Activated naive CD4-positive, alpha-beta T cell treated with anti-CD3 and anti-CD28 coated beads, Interleukin-2, amount 50 U/mL, for 16 hours (primary cell): ENCODE measurements around the gene CDS2.

Experiments
- DNase-seq: peaks from one replicate; pipeline ENCODE4 v3.0.0-alpha.2; 2020

CDS2 gene

GRCh38 chr20:5154543-5154925 is 27.7 kb downstream of the CDS2 start:
- no peak for DNase-seq

GRCh38 chr20:5155404-5155803 is 28.6 kb downstream of the CDS2 start:
- DNase-seq, result no peak

DNA sequence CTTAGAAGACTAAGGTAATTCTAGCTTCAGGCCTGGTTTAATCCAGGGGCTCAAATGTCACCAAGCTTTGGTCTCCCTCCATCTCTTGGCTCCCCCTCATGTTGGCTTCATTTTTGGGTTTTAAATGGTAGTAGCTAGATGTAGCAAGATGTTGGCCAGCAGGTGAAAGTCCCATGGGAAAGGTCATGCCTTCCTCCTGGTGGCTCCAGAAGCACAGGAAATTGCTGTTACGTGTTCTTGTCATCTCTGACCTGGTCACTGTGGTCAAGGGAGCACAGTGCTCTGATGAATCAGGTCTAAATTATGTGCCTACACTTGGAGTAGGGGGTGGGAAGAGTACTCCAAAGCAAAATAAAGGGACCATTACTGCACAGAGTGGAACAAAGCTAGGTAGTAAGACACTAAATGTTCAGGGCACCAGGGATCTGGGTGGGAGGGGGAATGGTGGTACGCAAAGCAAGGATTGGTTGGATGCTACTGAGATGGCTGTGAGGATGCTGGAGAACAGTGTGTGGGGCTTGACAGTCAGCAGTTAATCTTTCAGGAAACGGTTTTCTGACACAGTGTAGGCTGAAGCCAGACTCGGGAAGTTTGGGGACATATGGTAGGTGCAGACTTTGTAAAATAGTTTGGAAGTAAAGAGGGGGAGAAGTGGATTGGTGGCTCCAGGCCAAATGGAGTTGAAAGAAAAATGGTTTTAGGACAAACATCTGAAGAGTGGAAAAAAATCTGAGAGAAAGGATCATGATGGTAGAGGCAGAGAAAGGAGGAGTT is 30.1 kb downstream of the CDS2 start:
- DNase-seq, result no peak

GRCh38 chr20:5159928-5160327 is 33.1 kb downstream of the CDS2 start:
- DNase-seq, result no peak

DNA sequence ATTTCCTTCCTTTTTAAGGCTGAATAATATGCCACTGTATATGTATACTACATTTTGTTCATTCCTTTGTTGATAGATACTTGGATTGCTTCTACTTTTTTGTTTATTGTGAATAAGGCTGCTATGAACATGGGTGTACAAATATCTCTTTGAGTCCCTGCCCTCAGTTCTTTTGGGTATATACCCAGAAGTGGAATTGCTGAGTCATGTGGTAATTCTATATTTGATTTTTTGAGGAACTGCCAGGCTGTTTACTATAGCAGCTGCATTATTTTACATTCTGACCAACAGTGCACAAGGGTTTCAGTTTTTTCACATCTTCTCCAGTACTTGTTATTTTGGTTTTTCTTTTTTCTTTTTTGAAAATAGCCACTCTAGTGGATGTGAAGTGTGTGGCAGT is 34.1 kb downstream of the CDS2 start:
- no peak for DNase-seq

GRCh38 chr20:5161536-5162164 is 34.8 kb downstream of the CDS2 start:
- no peak for DNase-seq

GRCh38 chr20:5164645-5165625 is 38.1 kb downstream of the CDS2 start:
- DNase-seq, result no peak

DNA sequence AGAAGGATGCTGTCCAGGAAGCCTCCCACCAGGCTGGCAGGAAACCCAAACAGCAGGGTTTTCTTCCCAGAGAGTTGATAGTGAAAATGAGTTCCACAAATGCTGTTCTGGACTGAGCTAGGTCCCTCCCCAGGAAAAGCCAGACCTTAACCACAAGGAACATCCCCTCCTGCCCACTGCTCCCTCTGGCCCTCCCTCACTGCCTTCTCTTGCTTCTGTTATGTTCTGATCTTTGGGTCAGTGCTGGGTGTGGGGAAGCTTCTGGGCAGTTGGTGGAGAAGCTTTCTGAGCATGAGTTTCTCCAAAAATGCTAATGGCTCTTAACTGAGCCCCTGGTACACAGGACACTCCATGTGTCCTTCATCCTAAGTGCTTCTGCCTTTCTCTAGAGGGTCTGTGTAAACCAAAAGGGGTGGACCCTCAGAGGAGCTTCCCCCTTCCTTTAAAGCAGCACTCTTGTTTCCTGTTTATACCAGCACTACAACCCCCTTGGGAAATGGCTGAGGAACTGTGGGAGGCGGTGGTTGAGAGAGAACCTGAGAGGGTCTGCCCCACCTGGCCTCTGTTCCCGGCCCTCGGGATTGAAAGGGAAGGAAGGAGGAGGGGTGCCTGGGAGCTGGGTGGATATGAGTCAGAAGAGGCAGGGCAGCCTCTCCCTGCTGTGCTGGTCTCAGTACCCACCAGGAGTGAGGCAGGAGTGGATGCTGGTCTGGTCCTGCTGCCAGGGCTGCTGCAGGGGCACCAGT is 42.0 kb downstream of the CDS2 start:
- DNase-seq, result no peak

DNA sequence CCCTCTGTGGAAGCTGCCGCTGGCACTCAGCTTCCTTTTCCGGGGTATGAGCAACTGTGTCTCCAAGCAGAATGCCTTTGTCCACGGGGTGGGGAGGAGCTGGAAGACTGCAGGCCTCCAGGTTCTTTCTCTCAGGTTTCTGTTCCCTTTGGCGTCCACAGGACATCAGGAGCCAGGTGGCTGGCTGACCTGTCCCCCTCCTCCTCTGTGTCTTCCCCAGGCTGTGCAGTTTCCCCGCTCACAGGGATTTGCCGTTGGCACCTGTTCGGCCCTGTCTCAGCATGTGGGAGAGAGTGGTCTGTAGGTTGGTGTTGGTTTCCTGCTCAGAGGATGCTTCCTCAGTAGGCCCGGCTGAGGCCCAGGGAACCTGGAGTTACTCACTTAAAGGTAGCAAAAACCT is 43.5 kb downstream of the CDS2 start:
- no peak for DNase-seq

DNA sequence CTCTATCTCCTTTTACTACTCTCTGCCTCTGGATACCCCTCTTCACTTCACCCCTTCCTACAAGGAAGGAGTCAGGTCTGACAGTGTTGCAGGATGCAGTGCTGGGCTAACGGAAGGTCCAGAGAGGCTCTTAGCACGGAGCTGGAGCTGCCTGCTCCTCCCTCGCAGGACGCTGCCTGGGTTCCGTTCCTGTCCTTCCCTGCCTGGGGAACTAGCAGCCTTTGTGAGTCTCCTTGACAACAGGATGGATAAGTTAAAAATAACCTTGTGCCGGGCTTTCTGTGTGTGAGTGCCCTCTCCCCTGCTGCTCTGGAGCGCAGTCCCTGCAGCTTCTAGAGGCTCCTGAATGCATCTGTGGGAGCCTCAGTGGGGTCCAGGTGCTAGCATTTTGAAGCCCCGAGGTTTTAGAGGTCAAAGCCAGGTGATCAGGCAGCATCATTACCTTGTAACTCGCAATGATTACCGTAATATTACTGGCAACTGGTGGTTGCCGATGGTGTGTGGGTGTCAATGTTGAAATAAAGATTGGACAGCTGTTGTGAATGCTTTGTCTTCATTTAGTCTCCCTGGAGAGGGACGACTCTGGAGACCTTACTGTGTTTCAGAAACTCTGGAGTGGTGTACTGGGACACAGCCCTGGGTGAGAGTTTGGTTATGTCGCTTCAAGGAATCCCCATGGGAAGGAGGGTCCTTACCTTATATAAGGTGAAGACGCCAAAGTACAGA is 44.4 kb downstream of the CDS2 start:
- no peak for DNase-seq

DNA sequence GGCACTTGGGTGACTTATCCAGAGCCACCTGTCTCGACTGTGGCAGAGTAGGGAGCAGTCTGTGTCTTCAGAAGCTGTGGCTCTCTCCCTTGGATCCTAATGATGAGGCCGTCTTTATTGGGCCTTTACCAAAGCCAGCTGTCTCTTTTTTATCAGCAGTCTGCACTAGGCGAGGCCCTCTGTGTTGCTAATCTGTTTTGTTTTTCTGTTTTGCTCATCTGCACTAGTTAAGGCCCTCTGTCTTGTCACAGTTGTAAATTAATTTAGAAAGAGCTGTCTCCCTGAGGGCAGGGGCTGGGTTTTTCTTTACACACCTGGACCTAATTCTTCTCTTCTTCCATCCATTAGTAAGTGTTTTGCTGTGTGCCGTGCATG is 45.0 kb downstream of the CDS2 start:
- DNase-seq, result no peak

DNA sequence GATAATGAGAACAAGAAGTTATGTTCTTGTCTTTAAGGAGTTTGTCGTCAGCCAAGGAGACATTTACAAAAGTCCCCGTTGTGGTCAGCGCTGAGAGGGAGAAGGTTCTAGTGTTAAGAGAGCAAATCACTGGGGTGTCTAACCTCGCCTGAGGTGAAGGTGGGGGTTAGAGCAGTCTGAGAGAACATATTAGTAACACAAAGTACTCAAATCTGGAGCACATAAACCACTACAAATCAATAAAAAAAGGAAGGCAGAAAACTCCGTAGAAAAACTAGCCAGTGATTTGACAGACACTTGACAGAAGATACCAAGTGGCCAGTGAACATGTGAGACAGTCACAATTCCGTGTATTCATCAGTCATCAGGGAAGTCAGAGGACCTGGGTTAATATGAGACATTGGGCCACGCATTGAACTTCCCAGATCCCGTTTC is 45.4 kb downstream of the CDS2 start:
- DNase-seq, result no peak

- DNase-seq, result no peak
These were observed 46.2 kb downstream of the CDS2 start for GRCh38 chr20:5172903-5173463.

DNA sequence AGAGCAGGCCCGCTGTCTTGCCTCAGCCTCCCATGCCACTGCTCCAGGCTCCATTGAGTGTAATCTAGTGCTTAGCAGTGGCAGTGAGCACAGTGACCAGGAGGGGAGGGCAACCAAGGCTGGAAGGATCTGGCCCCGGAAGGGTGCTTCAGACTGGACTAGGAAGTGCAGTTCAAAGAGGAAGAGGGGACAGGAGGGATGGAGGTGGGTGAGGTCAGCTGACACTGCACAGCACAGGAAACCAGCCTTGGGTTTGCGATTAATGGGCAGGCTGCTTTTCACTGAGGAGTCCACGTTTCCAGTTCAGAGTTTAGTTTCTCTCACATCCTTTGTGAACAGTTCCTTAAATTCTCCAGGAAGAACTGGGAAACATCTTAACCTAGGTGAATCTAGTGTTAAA is 46.9 kb downstream of the CDS2 start:
- DNase-seq, result no peak

DNA sequence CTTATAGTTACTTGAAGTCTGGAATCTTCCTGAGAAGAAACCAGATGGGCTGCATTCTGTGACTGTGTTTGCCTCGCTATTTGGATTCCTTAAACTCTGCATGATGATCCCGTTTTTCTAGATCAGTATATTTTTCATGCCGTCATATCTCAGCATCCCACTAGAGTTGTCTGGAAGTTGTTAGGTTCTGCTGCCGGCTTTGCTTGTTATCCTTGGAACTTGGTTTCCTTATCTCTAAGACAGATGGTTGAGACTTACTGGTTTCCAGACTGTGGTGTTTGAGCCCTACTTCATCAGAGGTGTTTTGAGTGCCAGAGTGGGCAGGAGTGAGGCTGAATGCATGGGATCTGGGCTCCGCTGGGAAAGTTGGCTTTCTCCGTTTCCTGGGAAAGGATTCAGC is 50.3 kb downstream of the CDS2 start:
- DNase-seq, result no peak

DNA sequence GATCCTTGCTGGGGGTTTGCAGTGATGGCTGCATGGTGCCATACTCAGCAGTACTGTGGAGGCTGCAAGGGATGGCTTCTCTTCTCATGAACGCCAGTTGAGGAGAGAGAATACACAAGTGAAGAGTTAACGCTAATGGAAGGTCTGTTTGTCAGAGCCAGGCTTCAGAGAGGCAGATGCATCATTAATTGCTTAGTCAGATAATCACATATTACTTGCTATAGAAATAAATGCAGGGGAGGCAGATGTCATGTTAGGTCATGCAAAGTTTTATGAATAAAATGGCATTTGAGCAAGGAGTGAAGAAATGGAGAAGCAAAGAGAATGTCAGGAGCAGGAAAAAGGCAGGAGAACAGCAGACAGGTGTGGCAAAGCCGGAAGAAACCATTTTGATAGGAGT is 51.2 kb downstream of the CDS2 start:
- no peak for DNase-seq

GRCh38 chr20:5180421-5180820 is 53.6 kb downstream of the CDS2 start:
- no peak for DNase-seq

- DNase-seq, result no peak
These were observed 54.1 kb downstream of the CDS2 start for GRCh38 chr20:5180933-5181332.

DNA sequence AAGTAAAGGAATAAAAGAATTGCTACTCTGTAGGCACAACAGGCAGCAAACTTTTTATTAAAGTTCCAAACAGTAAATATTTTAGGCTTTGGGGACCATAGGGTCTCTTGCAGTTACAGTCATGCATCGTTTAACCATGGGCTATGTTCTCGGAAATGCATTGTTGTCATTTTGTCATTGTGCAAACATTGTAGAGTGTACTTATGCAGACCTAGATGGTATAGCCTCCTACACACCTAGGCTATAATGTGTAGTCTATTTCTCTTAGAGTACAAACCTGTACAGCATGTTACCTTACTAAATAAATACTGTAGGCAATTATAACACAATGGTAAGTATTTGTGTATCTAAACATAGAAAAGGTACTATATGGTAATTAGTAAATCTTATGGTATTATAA is 54.7 kb downstream of the CDS2 start:
- DNase-seq, result no peak

DNA sequence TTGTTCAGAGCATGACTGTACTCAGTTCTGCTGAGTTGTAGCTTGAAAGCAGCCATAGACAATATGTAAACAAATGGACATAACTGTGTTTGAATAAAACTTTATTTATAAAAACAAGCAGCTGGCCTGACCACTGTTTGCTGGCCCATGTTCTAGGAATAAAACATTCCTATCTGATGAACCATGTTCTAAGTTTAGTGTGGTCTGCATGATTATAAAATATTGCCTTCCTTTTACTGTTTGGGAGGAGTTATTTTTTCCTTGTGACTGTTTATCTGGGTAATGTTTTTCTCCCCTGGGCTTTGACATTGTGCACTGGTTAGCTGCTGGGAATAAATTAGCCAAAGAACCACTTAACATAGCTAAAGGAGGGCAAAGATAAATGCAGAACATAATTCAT is 55.1 kb downstream of the CDS2 start:
- DNase-seq, result no peak

- no peak for DNase-seq
These were observed 55.9 kb downstream of the CDS2 start for GRCh38 chr20:5182615-5183254.
